Mucosa of descending colon (tissue), 3 donors: ENCODE data around the gene KCNJ6. TPM values are rescaled to one million over a fixed set of nuclear protein-coding genes. Genes with fewer than 3 reads are reported as not detected.
"Not testable (repeated sequence)": the region's sequence is repeated elsewhere in the genome, so short reads cannot be mapped to it uniquely, and the experiment has no call there.

Source experiments
- ATAC-seq: fragments of 200-7000 bp; cut with Tn5 transposase; one replicate; pipeline ENCODE4 v1.9.1; 2020; ENCODE audit warnings: mild to moderate bottlenecking, moderate library complexity
- DNase-seq, 3 donors: peaks; one replicate each; pipeline ENCODE4 v3.0.0-alpha.2; 2020
- H3K36me3 ChIP-seq: fragments of 200-600 bp; one replicate; pipeline ENCODE4 v1.8.0; 2021; ENCODE audit warnings: low read depth, mild to moderate bottlenecking
- H3K4me1 ChIP-seq: fragments of 200-600 bp; one replicate; pipeline ENCODE4 v1.8.0; 2021; ENCODE audit warnings: low read depth, mild to moderate bottlenecking
- H3K4me3 ChIP-seq: fragments of 200-600 bp; one replicate; pipeline ENCODE4 v1.8.0; 2021; ENCODE audit warnings: mild to moderate bottlenecking
- H3K9me3 ChIP-seq: fragments of 200-600 bp; one replicate; pipeline ENCODE4 v1.8.0; 2021; ENCODE audit warnings: mild to moderate bottlenecking
- intact Hi-C, 2 donors: fragments of 100-400 bp; cut with DNase I in 1 of 2; cut with micrococcal nuclease in 1 of 2; formaldehyde crosslinking; loops; one replicate each; pipeline versions ENCODE4 v1.11.0 to v1.11.1; 2022; cut with DNase I, micrococcal nuclease
- total RNA-seq, 3 donors: library from RNA; stranded (reverse); fragmentation: NEBNext Ultra II Directional in 2 of 3; extraction: Animal tissue kit (Norgen Biotek cat#: 25700) in 2 of 3; gene quantifications; one replicate each; pipeline versions ENCODE4 v1.2.1 to v1.2.4, GENCODE V29; 2021 to 2023
- TF ChIP-seq, protein P1 (sequence below): fragments of 200-600 bp; IDR thresholded peaks from one replicate; pipeline ENCODE4 v1.8.0; 2022; ENCODE audit warnings: antibody characterized with exemption, mild to moderate bottlenecking
- donor health status: DM: no; HTN: no; CAD: no; lungs with moderate emphysema.
- donor health status: DM: no; HTN: no; CAD: no.
- donor health status: DM: no; HTN: yes; CAD: no.

Gene KCNJ6
- total RNA-seq, 3 donors from 2014 or later: 0.09 to 0.19 (median 0.14) TPM

DNA sequence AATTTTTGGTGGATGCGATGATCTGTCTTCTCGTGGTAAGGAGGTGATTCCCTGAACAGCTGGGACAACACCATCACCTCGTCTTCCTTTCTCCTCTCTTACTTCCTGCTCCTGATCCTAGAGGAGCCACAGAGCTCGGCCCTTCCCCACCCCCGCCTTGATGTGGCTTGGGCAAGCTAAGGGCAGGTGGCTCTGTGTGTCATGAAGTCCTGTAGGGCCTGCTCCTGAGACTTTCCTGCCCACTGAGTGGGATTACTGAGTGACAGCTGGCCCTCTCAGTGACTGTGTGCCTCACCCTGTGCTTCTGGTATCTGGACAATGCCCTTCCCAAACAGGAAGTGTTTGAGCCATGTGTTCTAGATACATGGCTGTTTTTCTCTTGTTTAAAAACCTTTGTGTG is 153.0 kb downstream of the KCNJ6 start:
- H3K4me3 ChIP-seq: no peak overlapping the region
- ATAC-seq (peak; percentile 46), DNase-seq (peak in 1 of 3 donors; percentile 5)
- intact Hi-C loops: no loop called here
- no peaks in the 10 kb centered on the region for H3K9me3 ChIP-seq
- H3K4me1 ChIP-seq: no peaks in the 10 kb centered on the region
- H3K36me3 ChIP-seq: no peaks in the 10 kb centered on the region
- TF ChIP-seq, protein P1, sequence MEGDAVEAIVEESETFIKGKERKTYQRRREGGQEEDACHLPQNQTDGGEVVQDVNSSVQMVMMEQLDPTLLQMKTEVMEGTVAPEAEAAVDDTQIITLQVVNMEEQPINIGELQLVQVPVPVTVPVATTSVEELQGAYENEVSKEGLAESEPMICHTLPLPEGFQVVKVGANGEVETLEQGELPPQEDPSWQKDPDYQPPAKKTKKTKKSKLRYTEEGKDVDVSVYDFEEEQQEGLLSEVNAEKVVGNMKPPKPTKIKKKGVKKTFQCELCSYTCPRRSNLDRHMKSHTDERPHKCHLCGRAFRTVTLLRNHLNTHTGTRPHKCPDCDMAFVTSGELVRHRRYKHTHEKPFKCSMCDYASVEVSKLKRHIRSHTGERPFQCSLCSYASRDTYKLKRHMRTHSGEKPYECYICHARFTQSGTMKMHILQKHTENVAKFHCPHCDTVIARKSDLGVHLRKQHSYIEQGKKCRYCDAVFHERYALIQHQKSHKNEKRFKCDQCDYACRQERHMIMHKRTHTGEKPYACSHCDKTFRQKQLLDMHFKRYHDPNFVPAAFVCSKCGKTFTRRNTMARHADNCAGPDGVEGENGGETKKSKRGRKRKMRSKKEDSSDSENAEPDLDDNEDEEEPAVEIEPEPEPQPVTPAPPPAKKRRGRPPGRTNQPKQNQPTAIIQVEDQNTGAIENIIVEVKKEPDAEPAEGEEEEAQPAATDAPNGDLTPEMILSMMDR: no peak

DNA sequence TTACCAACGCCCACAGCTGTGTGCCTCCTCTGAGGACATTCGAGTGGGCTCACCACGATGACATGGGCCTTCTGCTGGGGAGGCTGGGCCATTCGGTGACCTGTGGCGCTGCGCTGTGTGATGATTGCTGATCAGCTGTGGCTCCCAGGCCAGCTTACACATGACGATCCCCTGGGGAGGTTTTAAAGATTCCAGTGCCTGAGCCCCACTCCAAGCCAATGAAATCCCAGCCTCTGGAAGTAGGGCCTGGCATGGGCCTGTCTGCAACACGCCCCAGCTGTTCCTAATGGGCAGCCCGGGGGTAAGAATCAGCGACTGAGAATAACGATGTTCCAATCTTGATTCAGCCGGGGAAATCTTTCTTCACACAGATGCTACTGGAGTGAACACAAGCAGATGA is 153.7 kb downstream of the KCNJ6 start:
- H3K9me3 ChIP-seq: no peaks in the 10 kb centered on the region
- no peaks in the 10 kb centered on the region for H3K4me1 ChIP-seq
- intact Hi-C loops: no loop called here
- no peak overlapping the region for H3K4me3 ChIP-seq
- no peak for DNase-seq
- no peaks in the 10 kb centered on the region for H3K36me3 ChIP-seq
- no peak for ATAC-seq
- TF ChIP-seq, protein P1: no peak

GRCh38 chr21:37761406-37761805 is 154.9 kb downstream of the KCNJ6 start:
- DNase-seq, H3K4me1 ChIP-seq, ATAC-seq, H3K9me3 ChIP-seq, intact Hi-C loops, H3K36me3 ChIP-seq, H3K4me3 ChIP-seq: not testable (repeated sequence)

DNA sequence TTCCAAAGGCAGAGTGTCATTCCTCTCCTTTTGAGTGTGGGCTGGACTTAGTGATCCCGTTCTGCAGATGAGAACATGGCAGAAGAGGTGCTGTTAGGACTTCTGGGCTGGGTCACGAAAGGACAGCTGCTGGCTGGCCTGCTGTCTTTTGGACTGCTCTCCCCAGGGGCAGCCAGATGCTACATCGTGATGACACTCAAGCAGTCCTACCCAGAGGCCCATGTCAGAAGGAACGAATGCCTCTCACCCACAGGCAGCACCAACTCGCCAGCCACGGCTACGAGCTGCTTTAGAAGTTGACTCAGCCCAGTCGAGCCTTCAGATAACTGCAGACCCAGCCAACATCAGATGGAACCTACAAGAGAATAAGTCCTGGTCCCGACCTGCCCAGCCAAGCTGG is 156.5 kb downstream of the KCNJ6 start:
- H3K4me3 ChIP-seq: no peak overlapping the region
- DNase-seq (no peak), ATAC-seq (no peak)
- intact Hi-C loops: no loop called here
- H3K4me1 ChIP-seq: no peaks in the 10 kb centered on the region
- no peaks in the 10 kb centered on the region for H3K36me3 ChIP-seq
- no peaks in the 10 kb centered on the region for H3K9me3 ChIP-seq
- TF ChIP-seq, protein P1: no peak

- DNase-seq: peak in 2 of 3 donors; percentile 52 to 64
- intact Hi-C loops: no loop called here
- Histone ChIP-seq H3K36me3 (no peaks in the 10 kb centered on the region), H3K4me3 (no peak overlapping the region), H3K9me3 (no peaks in the 10 kb centered on the region), H3K4me1 (no peaks in the 10 kb centered on the region)
- TF ChIP-seq, protein P1: peak; percentile 35
- peak; percentile 80 for ATAC-seq
Observed at GRCh38 chr21:37758982-37759381, 157.3 kb downstream of the KCNJ6 start.

DNA sequence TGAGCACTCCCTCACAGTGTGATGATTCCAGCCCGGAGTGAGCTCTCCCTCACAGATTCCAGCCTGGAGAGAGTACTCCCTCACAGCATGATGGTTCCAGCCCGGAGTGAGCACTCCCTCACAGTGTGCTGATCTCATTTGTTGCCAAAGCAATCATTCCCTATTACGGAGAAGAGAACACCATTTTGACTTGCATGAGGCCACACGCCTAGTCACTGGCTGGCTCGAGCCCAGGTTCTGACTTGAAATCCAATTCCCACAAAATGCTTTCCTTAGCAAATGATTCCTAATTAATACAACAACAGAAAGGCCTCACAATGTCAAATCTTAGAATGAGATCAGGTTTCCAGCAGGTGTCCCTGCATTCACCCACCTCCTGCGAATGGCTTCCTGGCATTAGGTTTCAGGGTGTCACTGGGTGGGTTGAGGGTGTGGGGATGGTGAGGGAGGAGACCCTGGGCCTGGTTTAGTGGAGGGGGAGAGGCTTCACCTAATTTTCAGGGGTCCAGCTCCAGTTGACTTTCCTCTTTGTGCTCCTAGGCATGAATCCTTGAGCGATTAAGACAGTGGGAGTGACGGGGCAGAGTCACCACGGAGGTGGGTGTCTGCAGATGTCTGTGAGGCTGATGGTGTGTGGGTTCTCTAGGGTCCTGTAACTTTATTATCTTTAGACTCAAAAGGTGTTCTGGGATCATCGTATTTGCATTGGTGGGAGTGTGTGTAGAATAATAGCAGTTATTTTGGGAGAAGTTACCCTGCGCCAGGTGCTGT is 158.5 kb downstream of the KCNJ6 start:
- intact Hi-C loops: no loop called here
- Histone ChIP-seq H3K36me3 (no peaks in the 10 kb centered on the region), H3K9me3 (no peaks in the 10 kb centered on the region), H3K4me3 (no peak overlapping the region), H3K4me1 (no peaks in the 10 kb centered on the region)
- TF ChIP-seq, protein P1: no peak
- ATAC-seq (no peak), DNase-seq (no peak)
